Activated CD4-positive, alpha-beta memory T cell treated with anti-CD3 and anti-CD28 coated beads for 36 hours (primary cell): ENCODE data around the gene AOC1. TPM values are rescaled to one million over a fixed set of nuclear protein-coding genes. Genes with fewer than 3 reads are reported as not detected.
A peak's percentile ranks its signal among the peaks of the same experiment; 100 is the strongest.

Experiments used
- CTCF ChIA-PET: fragments of 350-600 bp; sonication (Branson Sonifier 250); formaldehyde crosslinking; loops from one replicate; lab custom pipeline; 2021; ENCODE audit warnings: antibody characterized with exemption, inconsistent platforms; lab: Charles Lee
- POLR2A ChIA-PET: fragments of 350-600 bp; sonication (Branson Sonifier 250); formaldehyde crosslinking; loops from one replicate; lab custom pipeline; 2021; ENCODE audit warnings: antibody characterized with exemption; lab: Charles Lee
- DNase-seq: peaks from one replicate; pipeline ENCODE4 v3.0.0-alpha.2; 2020
- H3K27ac Mint-ChIP-seq: one replicate; pipeline ENCODE4 v1.8.0; 2021; ENCODE audit warnings: mixed read lengths
- H3K27me3 Mint-ChIP-seq: one replicate; pipeline ENCODE4 v1.8.0; 2021; ENCODE audit warnings: mixed read lengths
- H3K36me3 Mint-ChIP-seq: one replicate; pipeline ENCODE4 v1.8.0; 2021; ENCODE audit warnings: mixed read lengths
- H3K4me1 Mint-ChIP-seq: one replicate; pipeline ENCODE4 v1.8.0; 2021; ENCODE audit warnings: low read depth, mixed read lengths
- H3K4me3 Mint-ChIP-seq: one replicate; pipeline ENCODE4 v1.8.0; 2021; ENCODE audit warnings: mild to moderate bottlenecking, mixed read lengths
- H3K9me3 Mint-ChIP-seq: one replicate; pipeline ENCODE4 v1.8.0; 2021; ENCODE audit warnings: mixed read lengths
- intact Hi-C: fragments of 100-400 bp; cut with micrococcal nuclease; formaldehyde crosslinking; loops from one replicate; pipeline ENCODE4 v1.15.1; 2023
- total RNA-seq, 2 experiments: library from RNA; stranded (reverse); gene quantifications; one replicate each; pipeline ENCODE4 v1.2.3, GENCODE V29; 2021

Gene AOC1
- total RNA-seq, 2 experiments from 2014 or later, result not detected

DNA sequence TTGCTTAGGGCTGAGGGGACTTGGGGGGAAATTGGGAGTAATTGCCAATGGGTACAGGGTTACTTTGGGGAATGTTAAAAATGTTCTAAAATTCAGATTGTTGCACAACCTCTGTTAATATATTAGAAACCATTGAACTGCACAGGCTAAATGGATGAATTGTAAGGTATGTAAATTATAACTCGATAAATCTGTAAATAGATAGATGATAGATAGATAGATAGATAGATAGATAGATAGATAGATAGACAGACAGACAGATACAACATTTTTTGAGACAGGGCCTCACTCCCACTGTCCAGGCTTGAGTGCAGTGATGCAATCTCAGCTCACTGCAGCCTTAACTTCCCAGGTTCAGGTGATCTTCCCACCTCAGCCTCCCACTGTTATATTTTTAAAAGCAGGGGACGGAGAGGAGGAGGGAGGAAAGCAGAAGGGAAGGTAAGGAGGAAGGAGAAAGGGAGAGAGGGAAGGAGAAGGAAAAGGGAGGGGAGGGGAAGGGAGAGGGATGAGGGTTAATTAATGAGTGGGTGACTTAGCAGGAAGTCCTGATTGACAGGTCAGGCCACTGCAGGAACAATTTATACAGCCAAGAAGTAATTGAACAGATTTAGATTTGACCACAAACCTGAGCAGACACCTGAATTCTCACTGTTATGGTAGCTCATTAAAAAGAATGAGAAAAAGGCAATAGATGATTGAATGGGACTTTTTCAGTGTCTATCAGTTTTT is 38.7 kb downstream of the AOC1 start:
- POLR2A ChIA-PET, result no interaction called here
- Mint-ChIP-seq H3K27ac (no peak overlapping the region), H3K36me3 (no peaks in the 10 kb centered on the region), H3K9me3 (no peaks in the 10 kb centered on the region), H3K4me3 (no peak overlapping the region), H3K4me1 (no peaks in the 10 kb centered on the region), H3K27me3 (peaks cover 9% of the 10 kb centered on the region)
- DNase-seq, result no peak
- intact Hi-C loops, result no loop called here
- CTCF ChIA-PET, result no interaction called here

DNA sequence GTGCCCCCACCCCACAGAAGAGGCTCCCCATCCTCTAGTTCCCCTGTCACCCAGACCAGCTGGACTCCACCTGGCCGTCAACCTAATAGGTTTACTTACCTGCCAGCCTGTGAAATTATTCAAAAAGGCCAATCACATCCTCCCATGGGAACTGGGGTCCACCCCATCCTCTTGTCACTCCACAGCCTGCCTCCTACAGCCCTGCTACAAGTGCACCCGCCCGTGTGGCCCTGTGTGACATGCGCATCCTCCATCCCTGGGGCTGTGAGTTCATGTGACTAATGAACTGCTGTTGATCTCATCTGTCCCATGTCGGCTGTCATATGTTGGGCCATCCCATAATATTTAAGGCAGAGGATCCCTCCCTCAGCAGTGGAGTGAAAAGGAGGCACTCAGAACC is 39.4 kb downstream of the AOC1 start:
- intact Hi-C loops, result no loop called here
- Mint-ChIP-seq H3K4me1 (no peaks in the 10 kb centered on the region), H3K27me3 (peaks cover 14% of the 10 kb centered on the region), H3K27ac (no peak overlapping the region), H3K4me3 (no peak overlapping the region), H3K36me3 (no peaks in the 10 kb centered on the region), H3K9me3 (no peaks in the 10 kb centered on the region)
- POLR2A ChIA-PET, result no interaction called here
- DNase-seq, result no peak
- CTCF ChIA-PET, result no interaction called here

- DNase-seq, result no peak
- H3K4me3 Mint-ChIP-seq, result no peak overlapping the region
- CTCF ChIA-PET, result interaction anchor here (3.5 kb wide), 1 partner anchor 16 kb away, joined by 58 read pairs; no protein-coding TSS in a partner anchor
- H3K4me1 Mint-ChIP-seq, result peaks cover 10% of the 10 kb centered on the region
- POLR2A ChIA-PET, result no interaction called here
- peaks cover 33% of the 10 kb centered on the region for H3K27me3 Mint-ChIP-seq
- intact Hi-C loops, result loop anchor here (5.0 kb wide), 2 partner anchors 41 to 216 kb away; no protein-coding TSS in a partner anchor
- no peaks in the 10 kb centered on the region for H3K9me3 Mint-ChIP-seq
- no peak overlapping the region for H3K27ac Mint-ChIP-seq
- H3K36me3 Mint-ChIP-seq, result no peaks in the 10 kb centered on the region
Observed at GRCh38 chr7:150895809-150896208, 43.5 kb downstream of the AOC1 start.

GRCh38 chr7:150896562-150897209 is 44.4 kb downstream of the AOC1 start:
- H3K4me3 Mint-ChIP-seq, result no peak overlapping the region
- ChIA-PET CTCF (interaction anchor here (2.1 to 3.5 kb wide), 2 partner anchors 17 to 112 kb away, joined by 17 to 58 read pairs; no protein-coding TSS in a partner anchor), POLR2A (no interaction called here)
- intact Hi-C loops, result loop anchor here (5.0 kb wide), 2 partner anchors 41 to 216 kb away; no protein-coding TSS in a partner anchor
- no peaks in the 10 kb centered on the region for H3K36me3 Mint-ChIP-seq
- H3K27ac Mint-ChIP-seq, result no peak overlapping the region
- H3K9me3 Mint-ChIP-seq, result no peaks in the 10 kb centered on the region
- H3K27me3 Mint-ChIP-seq, result peaks cover 33% of the 10 kb centered on the region
- H3K4me1 Mint-ChIP-seq, result peaks cover 10% of the 10 kb centered on the region
- no peak for DNase-seq

- Mint-ChIP-seq H3K27ac (no peak overlapping the region), H3K4me3 (peak overlapping the region; percentile 25), H3K9me3 (no peaks in the 10 kb centered on the region), H3K4me1 (peaks cover 10% of the 10 kb centered on the region), H3K27me3 (peaks cover 41% of the 10 kb centered on the region), H3K36me3 (no peaks in the 10 kb centered on the region)
- CTCF ChIA-PET, result interaction anchor here (0.6 to 5.3 kb wide), 41 partner anchors 9 to 1023 kb away, joined by 3 to 58 read pairs (median 5); partner anchors contain the start of gene ABCB8
- intact Hi-C loops, result loop anchor here (1.0 to 5.0 kb wide), 4 partner anchors 40 to 215 kb away; no protein-coding TSS in a partner anchor
- DNase-seq, result peak; percentile 67
- POLR2A ChIA-PET, result interaction anchor here (0.6 to 1.0 kb wide), 4 partner anchors 14 to 664 kb away, joined by 3 to 4 read pairs (median 4); no protein-coding TSS in a partner anchor
Observed at GRCh38 chr7:150897502-150898474, 45.5 kb downstream of the AOC1 start.

DNA sequence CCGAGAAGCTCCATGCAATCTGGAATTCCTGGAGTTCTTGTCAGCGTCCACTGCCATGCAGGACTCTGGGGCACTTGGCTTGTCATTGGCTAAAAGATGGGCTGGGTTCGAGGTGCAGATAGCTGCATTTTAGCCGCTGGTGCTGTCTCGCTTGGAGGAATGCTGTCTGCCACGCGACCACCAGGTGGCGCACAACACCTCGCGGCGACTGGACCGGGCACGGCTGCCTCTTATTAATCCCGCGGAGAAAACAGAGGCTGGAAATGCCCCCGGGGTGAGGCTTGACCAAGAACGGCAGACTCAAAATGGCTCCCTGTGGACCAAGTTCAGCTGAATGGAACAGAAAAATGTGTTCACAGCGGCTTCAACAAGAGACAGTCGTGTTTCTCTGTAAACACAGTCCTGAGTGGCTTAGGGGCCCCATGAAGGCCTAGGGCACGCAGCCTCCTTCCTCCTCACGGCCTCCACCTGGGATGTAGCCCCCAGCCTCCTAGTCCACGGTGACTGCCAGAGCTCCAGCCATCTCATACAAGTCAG is 46.2 kb downstream of the AOC1 start:
- CTCF ChIA-PET, result interaction anchor here (0.5 to 5.3 kb wide), 42 partner anchors 8 to 1427 kb away, joined by 3 to 58 read pairs (median 4); partner anchors contain the start of gene ABCB8
- POLR2A ChIA-PET, result interaction anchor here (0.6 to 1.0 kb wide), 3 partner anchors 13 to 119 kb away, joined by 3 to 4 read pairs (median 3); no protein-coding TSS in a partner anchor
- intact Hi-C loops, result loop anchor here (1.0 to 5.0 kb wide), 4 partner anchors 39 to 214 kb away; no protein-coding TSS in a partner anchor
- Mint-ChIP-seq H3K4me3 (peak overlapping the region; percentile 25), H3K9me3 (no peaks in the 10 kb centered on the region), H3K27ac (no peak overlapping the region), H3K36me3 (no peaks in the 10 kb centered on the region), H3K4me1 (peaks cover 11% of the 10 kb centered on the region), H3K27me3 (peaks cover 42% of the 10 kb centered on the region)
- DNase-seq, result peak; percentile 85

- ChIA-PET POLR2A (no interaction called here), CTCF (interaction anchor here (1.2 to 5.3 kb wide), 4 partner anchors 24 to 118 kb away, joined by 3 to 53 read pairs (median 4); no protein-coding TSS in a partner anchor)
- H3K4me3 Mint-ChIP-seq, result no peak overlapping the region
- no peak overlapping the region for H3K27ac Mint-ChIP-seq
- H3K4me1 Mint-ChIP-seq, result peaks cover 14% of the 10 kb centered on the region
- peaks cover 42% of the 10 kb centered on the region for H3K27me3 Mint-ChIP-seq
- no peak for DNase-seq
- intact Hi-C loops, result no loop called here
- no peaks in the 10 kb centered on the region for H3K36me3 Mint-ChIP-seq
- H3K9me3 Mint-ChIP-seq, result no peaks in the 10 kb centered on the region
Observed at GRCh38 chr7:150900675-150901074, 48.4 kb downstream of the AOC1 start.

GRCh38 chr7:150901160-150902035 is 49.1 kb downstream of the AOC1 start:
- Mint-ChIP-seq H3K4me1 (peaks cover 14% of the 10 kb centered on the region), H3K36me3 (no peaks in the 10 kb centered on the region), H3K9me3 (no peaks in the 10 kb centered on the region), H3K4me3 (no peak overlapping the region), H3K27ac (no peak overlapping the region), H3K27me3 (peaks cover 36% of the 10 kb centered on the region)
- intact Hi-C loops, result no loop called here
- ChIA-PET CTCF (interaction anchor here (1.0 to 5.3 kb wide), 7 partner anchors 25 to 222 kb away, joined by 3 to 53 read pairs (median 4); no protein-coding TSS in a partner anchor), POLR2A (no interaction called here)
- DNase-seq, result no peak

DNA sequence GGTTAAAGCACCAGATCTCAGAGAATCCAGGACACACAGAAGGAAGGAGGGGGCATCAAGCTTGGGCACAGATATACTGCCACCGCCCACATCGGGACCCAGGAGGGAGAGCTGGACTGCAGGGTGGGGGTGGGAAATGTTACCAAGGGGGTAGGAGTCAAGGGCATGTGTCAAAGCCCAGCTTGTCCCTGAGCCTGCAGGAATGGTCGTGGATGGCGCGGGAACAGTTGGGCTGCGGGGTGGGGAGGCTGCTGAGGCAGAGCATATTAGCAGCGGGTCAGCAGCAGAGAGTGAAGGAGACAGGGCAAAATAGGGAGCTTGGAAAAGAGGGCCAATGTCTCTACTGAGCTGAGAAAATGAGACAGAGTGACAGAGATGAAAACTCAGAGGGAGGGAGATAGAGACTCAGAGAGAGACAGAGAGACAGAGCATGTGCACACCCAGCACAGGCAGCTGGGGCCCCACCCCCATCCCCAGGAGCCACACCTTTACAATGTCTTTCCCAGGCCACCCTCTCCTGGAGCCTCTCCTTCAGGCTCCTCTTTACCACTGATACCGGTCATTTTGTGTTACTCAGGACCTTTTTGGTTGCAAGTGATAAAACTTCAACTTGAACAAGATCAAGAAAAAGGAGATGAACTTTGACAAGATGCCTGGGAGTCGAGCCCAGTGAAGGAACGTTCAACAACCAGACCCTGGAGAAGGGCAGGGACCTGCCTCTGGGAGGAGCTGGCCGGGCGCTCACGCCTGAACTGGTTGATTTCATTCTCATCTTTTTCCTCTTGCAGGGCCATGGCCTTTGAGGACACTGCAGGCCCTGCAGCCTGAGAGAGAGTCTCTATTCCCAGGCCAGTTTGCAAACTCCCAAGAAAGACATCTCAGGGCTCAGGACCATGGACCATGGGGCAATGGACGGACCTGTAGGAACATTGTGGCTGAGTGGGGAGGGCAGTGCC is 50.0 kb downstream of the AOC1 start:
- no peak overlapping the region for H3K27ac Mint-ChIP-seq
- ChIA-PET POLR2A (no interaction called here), CTCF (interaction anchor here (1.0 to 5.3 kb wide), 5 partner anchors 61 to 221 kb away, joined by 3 to 53 read pairs (median 4); no protein-coding TSS in a partner anchor)
- H3K36me3 Mint-ChIP-seq, result no peaks in the 10 kb centered on the region
- peaks cover 34% of the 10 kb centered on the region for H3K27me3 Mint-ChIP-seq
- peaks cover 14% of the 10 kb centered on the region for H3K4me1 Mint-ChIP-seq
- no peak for DNase-seq
- H3K9me3 Mint-ChIP-seq, result no peaks in the 10 kb centered on the region
- no peak overlapping the region for H3K4me3 Mint-ChIP-seq
- intact Hi-C loops, result no loop called here
